OCI-LY1 (cell line): ENCODE data around the gene PRDM1.

Source experiments
- H2AFZ ChIP-seq: fragments of 200-600 bp; sonication (generic), shearing (Covaris generic); 2 replicates; pipeline ENCODE4 v1.6.0; 2014; ENCODE audit warnings: antibody characterized with exemption, mild to moderate bottlenecking, low read length
- H3F3A ChIP-seq: fragments of 200-600 bp; sonication (generic), shearing (Covaris generic); 2 replicates; pipeline ENCODE4 v1.6.0; 2014; ENCODE audit warnings: mild to moderate bottlenecking, antibody characterized with exemption, low read length, moderate library complexity; ENCODE audit not compliant: insufficient read depth
- H3K27ac ChIP-seq: fragments of 200-600 bp; sonication (generic); 2 replicates; pipeline ENCODE4 v1.5.1; 2014; ENCODE audit warnings: low read length, mixed run types, mild to moderate bottlenecking, low read depth; ENCODE audit not compliant: poor library complexity, severe bottlenecking
- H3K27me3 ChIP-seq: fragments of 200-600 bp; sonication (generic); 2 replicates; pipeline ENCODE4 v1.6.0; 2014; ENCODE audit warnings: antibody characterized with exemption, mild to moderate bottlenecking, low read length, moderate library complexity; ENCODE audit not compliant: insufficient read depth
- H3K36me3 ChIP-seq: fragments of 200-600 bp; sonication (generic); 2 replicates; pipeline ENCODE4 v1.6.1; 2014; ENCODE audit warnings: mild to moderate bottlenecking, antibody characterized with exemption, low read length, moderate library complexity, mixed read lengths; ENCODE audit not compliant: insufficient read depth
- H3K4me1 ChIP-seq: fragments of 200-600 bp; sonication (generic); 2 replicates; pipeline ENCODE4 v1.5.1; 2014; ENCODE audit warnings: mild to moderate bottlenecking, low read length, moderate library complexity; ENCODE audit not compliant: insufficient read depth, severe bottlenecking
- H3K4me2 ChIP-seq: fragments of 200-600 bp; sonication (generic), shearing (Covaris generic); 2 replicates; pipeline ENCODE4 v1.6.1; 2014; ENCODE audit warnings: low read length
- H3K4me3 ChIP-seq: fragments of 200-600 bp; sonication (generic); 2 replicates; pipeline ENCODE4 v1.5.1; 2014; ENCODE audit warnings: low read length, low read depth, mild to moderate bottlenecking, mixed read lengths; ENCODE audit not compliant: poor library complexity, severe bottlenecking
- H3K79me2 ChIP-seq: fragments of 200-600 bp; shearing (Covaris generic); 2 replicates; pipeline ENCODE4 v1.6.1; 2016; ENCODE audit warnings: mixed run types, low read length, mixed read lengths; ENCODE audit not compliant: insufficient read depth
- H3K9ac ChIP-seq: fragments of 200-600 bp; sonication (generic), shearing (Covaris generic); 2 replicates; pipeline ENCODE4 v1.6.1; 2014; ENCODE audit warnings: mild to moderate bottlenecking, low read length, mixed read lengths
- H3K9me2 ChIP-seq: fragments of 200-600 bp; sonication (generic), shearing (Covaris generic); 2 replicates; pipeline ENCODE4 v1.6.1; 2014; ENCODE audit warnings: low read depth, mild to moderate bottlenecking, low read length, mixed read lengths
- H3K9me3 ChIP-seq: fragments of 200-600 bp; shearing (Covaris generic); 2 replicates; pipeline ENCODE4 v1.6.1; 2014; ENCODE audit warnings: low read length, mixed read lengths
- H4K20me1 ChIP-seq: fragments of 200-600 bp; sonication (generic), shearing (Covaris generic); 2 replicates; pipeline ENCODE4 v1.6.0; 2016; ENCODE audit warnings: mild to moderate bottlenecking, low read length; ENCODE audit not compliant: insufficient read depth
- EZH2 ChIP-seq: fragments of 200-600 bp; sonication (generic), shearing (Covaris generic); IDR thresholded peaks from 2 replicates; pipeline ENCODE4 v1.8.0; 2017; ENCODE audit warnings: borderline replicate concordance, mixed run types, mild to moderate bottlenecking, antibody characterized with exemption, low read length, moderate library complexity, mixed read lengths
- TF ChIP-seq, protein P1 (sequence below): fragments of 200-600 bp; sonication (generic), shearing (Covaris generic); IDR thresholded peaks from 2 replicates; pipeline ENCODE4 v1.5.1; 2017; ENCODE audit warnings: mild to moderate bottlenecking, antibody characterized with exemption, low read length, moderate library complexity, mixed read lengths

PRDM1 gene

DNA sequence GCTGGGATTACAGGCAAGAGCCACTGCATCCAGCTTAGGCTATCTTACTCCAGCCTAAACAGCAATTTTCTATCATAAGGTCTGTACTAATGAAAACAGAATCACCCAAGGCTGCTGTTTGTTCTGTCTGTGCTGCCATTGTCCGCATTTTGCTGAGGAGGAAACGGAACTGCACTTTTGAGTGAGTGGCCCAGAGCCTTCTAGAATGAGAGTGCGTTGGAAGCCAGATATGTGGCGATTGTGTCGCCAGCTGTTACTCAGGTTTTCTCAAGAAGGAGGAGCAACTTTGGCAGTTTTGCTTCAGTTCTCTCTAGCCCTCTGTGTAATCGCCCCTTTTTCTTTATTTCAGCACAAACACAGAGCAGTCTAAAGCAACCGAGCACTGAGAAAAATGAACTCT lies 18.3 kb downstream of the PRDM1 start:
- Histone ChIP-seq H3K4me3 (no peak overlapping the region), H3K9ac (no peak overlapping the region), H4K20me1 (no peaks in the 10 kb centered on the region), H3K4me1 (no peaks in the 10 kb centered on the region), H3K36me3 (no peaks in the 10 kb centered on the region), H3K27me3 (peaks cover under 1% of the 10 kb centered on the region; the same call in 1 of the 2 replicates), H2AFZ (no peak overlapping the region), H3K9me3 (no peaks in the 10 kb centered on the region), H3K27ac (no peak overlapping the region), H3K79me2 (no peaks in the 10 kb centered on the region), H3K4me2 (no peak overlapping the region), H3F3A (no peaks in the 10 kb centered on the region), H3K9me2 (no peaks in the 10 kb centered on the region)
- TF ChIP-seq, protein P1, sequence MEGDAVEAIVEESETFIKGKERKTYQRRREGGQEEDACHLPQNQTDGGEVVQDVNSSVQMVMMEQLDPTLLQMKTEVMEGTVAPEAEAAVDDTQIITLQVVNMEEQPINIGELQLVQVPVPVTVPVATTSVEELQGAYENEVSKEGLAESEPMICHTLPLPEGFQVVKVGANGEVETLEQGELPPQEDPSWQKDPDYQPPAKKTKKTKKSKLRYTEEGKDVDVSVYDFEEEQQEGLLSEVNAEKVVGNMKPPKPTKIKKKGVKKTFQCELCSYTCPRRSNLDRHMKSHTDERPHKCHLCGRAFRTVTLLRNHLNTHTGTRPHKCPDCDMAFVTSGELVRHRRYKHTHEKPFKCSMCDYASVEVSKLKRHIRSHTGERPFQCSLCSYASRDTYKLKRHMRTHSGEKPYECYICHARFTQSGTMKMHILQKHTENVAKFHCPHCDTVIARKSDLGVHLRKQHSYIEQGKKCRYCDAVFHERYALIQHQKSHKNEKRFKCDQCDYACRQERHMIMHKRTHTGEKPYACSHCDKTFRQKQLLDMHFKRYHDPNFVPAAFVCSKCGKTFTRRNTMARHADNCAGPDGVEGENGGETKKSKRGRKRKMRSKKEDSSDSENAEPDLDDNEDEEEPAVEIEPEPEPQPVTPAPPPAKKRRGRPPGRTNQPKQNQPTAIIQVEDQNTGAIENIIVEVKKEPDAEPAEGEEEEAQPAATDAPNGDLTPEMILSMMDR = no peak
- TF ChIP-seq EZH2 = no peak

DNA sequence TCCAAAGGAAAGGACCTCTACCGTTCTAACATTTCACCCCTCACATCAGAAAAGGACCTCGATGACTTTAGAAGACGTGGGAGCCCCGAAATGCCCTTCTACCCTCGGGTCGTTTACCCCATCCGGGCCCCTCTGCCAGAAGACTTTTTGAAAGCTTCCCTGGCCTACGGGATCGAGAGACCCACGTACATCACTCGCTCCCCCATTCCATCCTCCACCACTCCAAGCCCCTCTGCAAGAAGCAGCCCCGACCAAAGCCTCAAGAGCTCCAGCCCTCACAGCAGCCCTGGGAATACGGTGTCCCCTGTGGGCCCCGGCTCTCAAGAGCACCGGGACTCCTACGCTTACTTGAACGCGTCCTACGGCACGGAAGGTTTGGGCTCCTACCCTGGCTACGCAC lies 18.8 kb downstream of the PRDM1 start:
- Histone ChIP-seq H3K4me2 (no peak overlapping the region), H3K4me1 (no peaks in the 10 kb centered on the region), H3K27me3 (no peaks in the 10 kb centered on the region; the same call in 1 of the 2 replicates), H3K9me3 (no peaks in the 10 kb centered on the region), H3K79me2 (no peaks in the 10 kb centered on the region), H4K20me1 (no peaks in the 10 kb centered on the region), H3F3A (no peaks in the 10 kb centered on the region), H2AFZ (no peak overlapping the region), H3K9me2 (no peaks in the 10 kb centered on the region), H3K36me3 (no peaks in the 10 kb centered on the region), H3K9ac (no peak overlapping the region), H3K27ac (no peak overlapping the region), H3K4me3 (no peak overlapping the region)
- TF ChIP-seq EZH2 = no peak
- TF ChIP-seq, protein P1 = no peak

DNA sequence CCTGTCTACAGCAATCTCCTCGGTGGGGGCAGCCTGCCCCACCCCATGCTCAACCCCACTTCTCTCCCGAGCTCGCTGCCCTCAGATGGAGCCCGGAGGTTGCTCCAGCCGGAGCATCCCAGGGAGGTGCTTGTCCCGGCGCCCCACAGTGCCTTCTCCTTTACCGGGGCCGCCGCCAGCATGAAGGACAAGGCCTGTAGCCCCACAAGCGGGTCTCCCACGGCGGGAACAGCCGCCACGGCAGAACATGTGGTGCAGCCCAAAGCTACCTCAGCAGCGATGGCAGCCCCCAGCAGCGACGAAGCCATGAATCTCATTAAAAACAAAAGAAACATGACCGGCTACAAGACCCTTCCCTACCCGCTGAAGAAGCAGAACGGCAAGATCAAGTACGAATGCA lies 19.4 kb downstream of the PRDM1 start:
- H3K4me2 ChIP-seq = no peak overlapping the region
- no peaks in the 10 kb centered on the region for H3K36me3 ChIP-seq
- H3K27me3 ChIP-seq = no peaks in the 10 kb centered on the region; the same call in 1 of the 2 replicates
- H4K20me1 ChIP-seq = no peaks in the 10 kb centered on the region
- H3K27ac ChIP-seq = no peak overlapping the region
- no peak for TF ChIP-seq EZH2
- TF ChIP-seq, protein P1 = no peak
- H3K4me3 ChIP-seq = no peak overlapping the region
- no peaks in the 10 kb centered on the region for H3K9me2 ChIP-seq
- no peaks in the 10 kb centered on the region for H3K9me3 ChIP-seq
- no peaks in the 10 kb centered on the region for H3K79me2 ChIP-seq
- no peak overlapping the region for H2AFZ ChIP-seq
- H3F3A ChIP-seq = no peaks in the 10 kb centered on the region
- no peaks in the 10 kb centered on the region for H3K4me1 ChIP-seq
- no peak overlapping the region for H3K9ac ChIP-seq
